ENCODE measurements around the gene C1orf122.

The C1orf122 gene

GRCh38 chr1:37846647-37847339 lies 39.2 kb downstream of the C1orf122 start:
- DNase-seq: no peak

GRCh38 chr1:37849480-37849879 lies 41.9 kb downstream of the C1orf122 start:
- DNase-seq: no peak

GRCh38 chr1:37850352-37850955 lies 42.9 kb downstream of the C1orf122 start:
- no peak for DNase-seq

GRCh38 chr1:37851262-37851661 lies 43.7 kb downstream of the C1orf122 start:
- no peak for DNase-seq

GRCh38 chr1:37851782-37852210 lies 44.2 kb downstream of the C1orf122 start:
- no peak for DNase-seq

GRCh38 chr1:37853157-37853556 lies 45.6 kb downstream of the C1orf122 start:
- DNase-seq: no peak

- DNase-seq: no peak
Measured at GRCh38 chr1:37854406-37854805, 46.8 kb downstream of the C1orf122 start.

Data from activated T-cell treated with anti-CD3 and anti-CD28 coated beads, Interleukin-2, amount 50 U/mL, for 48 hours (primary cell).